NCI-H82 treated with DMSO at 0.1 percent for 48 hours (cell line): Measurements from ENCODE around the gene ARRDC5.
A peak's percentile ranks its signal among the peaks of the same experiment; 100 is the strongest.
"Not testable (repeated sequence)": the region's sequence is repeated elsewhere in the genome, so short reads cannot be mapped to it uniquely, and the experiment has no call there.

Experiments
- DNase-seq: peaks from one replicate; lab custom pipeline; 2025; ENCODE audit not compliant: unreplicated experiment; lab: John Stamatoyannopoulos, UW

ARRDC5 gene

GRCh38 chr19:4902796-4903195, at the start of gene ARRDC5:
ARRDC5 (minus strand) TSS chr19:4902896; CDS start chr19:4902825, 71 bp downstream.
- DNase-seq = no peak

- DNase-seq = no peak
Observed at GRCh38 chr19:4951656-4952055, 49.0 kb upstream of the ARRDC5 start.

GRCh38 chr19:4950650-4951049, 48.0 kb upstream of the ARRDC5 start:
- not testable (repeated sequence) for DNase-seq

GRCh38 chr19:4941638-4942169, 39.0 kb upstream of the ARRDC5 start:
- not testable (repeated sequence) for DNase-seq

GRCh38 chr19:4939466-4939865, 36.8 kb upstream of the ARRDC5 start:
- DNase-seq = no peak

- DNase-seq = not testable (repeated sequence)
Observed at GRCh38 chr19:4938461-4938860, 35.8 kb upstream of the ARRDC5 start.

GRCh38 chr19:4937060-4937459, 34.4 kb upstream of the ARRDC5 start:
- DNase-seq = no peak

- no peak for DNase-seq
Observed at GRCh38 chr19:4935444-4935843, 32.7 kb upstream of the ARRDC5 start.

GRCh38 chr19:4933528-4933927, 30.8 kb upstream of the ARRDC5 start:
- DNase-seq = no peak

- no peak for DNase-seq
Observed at GRCh38 chr19:4932711-4933110, 30.0 kb upstream of the ARRDC5 start.

GRCh38 chr19:4930664-4931063, 28.0 kb upstream of the ARRDC5 start:
- no peak for DNase-seq

DNA sequence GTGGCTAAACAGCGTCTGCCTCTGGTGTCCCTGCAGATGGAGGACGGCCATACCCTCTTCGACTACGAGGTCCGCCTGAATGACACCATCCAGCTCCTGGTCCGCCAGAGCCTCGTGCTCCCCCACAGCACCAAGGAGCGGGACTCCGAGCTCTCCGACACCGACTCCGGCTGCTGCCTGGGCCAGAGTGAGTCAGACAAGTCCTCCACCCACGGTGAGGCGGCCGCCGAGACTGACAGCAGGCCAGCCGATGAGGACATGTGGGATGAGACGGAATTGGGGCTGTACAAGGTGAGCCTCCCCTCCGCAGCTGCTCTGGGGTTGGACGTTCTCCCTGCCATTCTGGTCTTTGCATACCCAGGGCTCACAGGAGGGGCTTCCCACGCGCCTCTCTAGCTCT, 26.5 kb upstream of the ARRDC5 start:
- no peak for DNase-seq

GRCh38 chr19:4923276-4923747, 20.6 kb upstream of the ARRDC5 start:
- DNase-seq = no peak

DNA sequence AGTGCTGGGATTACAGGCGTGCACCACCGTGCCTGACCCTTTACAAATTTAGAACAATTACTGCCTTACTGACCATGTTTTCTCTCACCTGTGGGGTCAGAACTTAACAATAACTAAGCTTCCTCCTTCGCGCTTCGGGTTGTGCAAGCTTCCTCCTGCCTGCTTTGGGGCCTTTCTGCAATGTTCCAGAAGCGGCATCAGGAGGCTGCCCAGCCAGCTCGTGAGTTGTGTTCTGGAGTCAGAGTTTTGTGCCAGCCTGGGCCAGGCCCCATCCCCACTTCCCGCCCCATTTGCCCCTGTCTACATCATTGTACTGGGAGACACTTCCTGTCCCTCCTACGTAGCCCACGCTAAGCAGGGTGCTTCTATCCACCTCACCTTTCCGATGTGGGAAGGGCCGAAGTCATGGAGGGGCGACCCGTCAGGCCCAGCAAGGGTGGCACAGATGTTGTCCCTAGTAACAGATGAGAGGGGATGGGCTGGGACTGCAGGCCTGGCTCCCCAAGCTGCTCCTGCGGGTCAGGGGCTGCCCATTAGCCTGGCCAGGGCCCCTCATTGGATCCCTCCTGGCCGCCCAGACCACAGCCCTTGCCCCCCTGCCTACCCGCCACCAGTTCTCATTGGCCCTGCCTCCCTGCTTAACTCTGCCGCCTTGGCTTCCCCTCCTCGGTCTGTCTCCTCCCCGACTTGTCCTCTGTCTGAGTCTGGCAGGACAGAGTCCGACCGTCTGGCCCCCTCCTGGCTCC, 20.0 kb upstream of the ARRDC5 start:
- no peak for DNase-seq

DNA sequence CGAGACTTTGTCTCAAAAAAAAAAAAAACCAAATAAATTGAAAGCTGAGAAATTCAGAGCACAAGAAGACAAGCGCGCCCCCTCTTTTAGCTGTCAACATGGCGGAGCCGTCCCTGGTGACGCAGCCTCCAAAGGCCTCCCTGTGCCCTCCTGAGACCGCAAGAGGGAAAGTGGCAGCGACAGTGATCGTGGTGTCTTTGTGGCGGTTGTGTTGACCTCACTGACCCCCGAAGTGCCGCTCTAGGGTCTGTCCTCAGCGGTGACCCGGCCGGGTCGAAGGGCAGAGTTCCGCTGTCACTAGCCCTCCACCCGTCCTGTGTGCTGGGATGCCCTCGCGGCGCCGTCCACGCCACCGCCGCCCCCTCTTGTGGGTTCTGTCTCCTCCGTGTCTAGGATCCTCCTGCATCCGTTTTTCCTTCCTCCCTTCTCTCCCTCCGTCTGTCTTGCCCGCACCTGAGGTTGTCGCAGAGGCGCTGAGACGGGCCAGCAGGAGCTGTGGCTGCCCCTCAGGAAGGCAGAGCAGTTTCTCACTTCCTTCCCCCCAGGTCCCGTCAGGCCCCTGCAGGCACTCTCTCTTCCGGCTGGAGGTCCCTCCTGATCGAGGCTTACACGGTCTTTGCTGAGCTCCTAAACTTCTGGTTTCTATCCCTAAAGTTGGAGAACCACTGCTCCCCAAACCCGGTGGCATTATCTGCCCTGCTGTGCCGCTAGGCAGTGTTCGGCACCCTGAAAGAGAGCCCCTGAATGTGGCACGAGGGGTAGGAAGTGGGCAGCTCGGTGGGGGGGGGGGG, 13.8 kb upstream of the ARRDC5 start:
- DNase-seq = no peak

DNA sequence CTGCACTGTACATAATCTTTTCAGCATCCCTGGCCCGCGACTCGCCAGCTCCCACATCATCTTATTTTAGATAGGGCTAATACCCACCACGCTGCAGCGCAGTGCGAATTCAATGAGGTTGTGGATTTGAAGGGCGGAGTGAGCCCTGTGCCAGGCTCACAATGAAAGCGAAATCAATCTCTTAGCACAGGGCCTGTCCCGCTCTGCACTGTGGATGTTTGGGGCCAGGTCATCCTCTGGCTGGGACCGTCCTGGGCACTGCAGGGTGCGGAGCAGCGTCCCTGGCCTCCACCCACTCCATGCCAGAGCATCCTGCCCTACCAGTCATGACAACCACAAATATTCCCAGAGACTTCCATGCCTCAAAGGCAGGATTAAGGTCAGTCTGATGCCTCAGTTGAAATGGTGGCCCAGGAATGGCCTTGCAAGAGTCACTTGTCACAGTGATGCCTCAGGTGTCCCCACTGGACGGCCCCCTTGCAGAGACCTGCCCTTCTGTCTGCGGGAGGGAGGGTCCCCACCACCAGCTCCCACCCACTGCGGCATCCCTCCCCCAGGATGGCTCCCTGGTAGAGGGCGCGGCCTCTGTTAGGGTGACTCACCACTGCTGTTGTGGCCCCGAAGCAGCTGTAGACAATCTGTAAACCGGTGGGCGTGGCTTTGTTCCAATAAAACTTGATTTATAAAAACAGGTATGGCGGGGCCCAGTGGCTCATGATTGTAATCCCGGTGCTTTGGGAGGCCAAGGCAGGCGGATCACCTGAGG, 12.2 kb upstream of the ARRDC5 start:
- no peak for DNase-seq

- no peak for DNase-seq
Observed at GRCh38 chr19:4913996-4914735, 11.5 kb upstream of the ARRDC5 start.

- peak; percentile 21 for DNase-seq
Observed at GRCh38 chr19:4911786-4912672, 9.3 kb upstream of the ARRDC5 start.

DNA sequence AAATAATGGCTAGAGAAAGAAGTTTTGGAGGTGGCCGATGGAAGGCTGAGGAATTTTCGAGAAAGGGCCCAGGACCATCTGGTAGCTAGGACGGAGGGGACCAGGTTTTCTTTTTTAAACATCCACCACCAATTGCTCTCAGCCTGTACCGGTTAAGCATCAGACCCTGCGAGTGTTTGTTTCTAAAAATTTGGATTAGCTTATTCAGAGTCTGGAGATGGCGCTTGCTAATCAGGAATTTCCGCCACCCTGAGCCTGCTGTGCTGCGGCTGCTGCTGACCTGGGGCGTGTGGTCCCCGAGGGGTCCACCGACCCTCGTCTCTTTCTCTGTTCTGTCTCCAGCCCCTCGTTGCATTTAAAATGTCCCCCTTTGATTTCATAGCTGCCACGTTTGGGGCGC, 8.6 kb upstream of the ARRDC5 start:
- DNase-seq = no peak
